ENCODE measurements around the gene FLNA. TPM values are rescaled to one million over a fixed set of nuclear protein-coding genes. Genes with fewer than 3 reads are reported as not detected.
A peak's percentile ranks its signal among the peaks of the same experiment; 100 is the strongest.

FLNA gene
- total RNA-seq, 1 experiment from 2014 or later = 108 TPM

- no peak for DNase-seq (ENCODE audit: low read depth, low spot score)
- in situ Hi-C loops (cut with HindIII; ENCODE audit: low pct_unique_long_range_greater_than_20kb, low sequenced_read_pairs) = no loop called here
These were observed 8.1 kb upstream of the FLNA start for GRCh38 chrX:154382483-154383069.

- no peak for DNase-seq (ENCODE audit: low read depth, low spot score)
- in situ Hi-C loops (cut with HindIII; ENCODE audit: low pct_unique_long_range_greater_than_20kb, low sequenced_read_pairs) = no loop called here
These were observed 6.8 kb upstream of the FLNA start for GRCh38 chrX:154381271-154381670.

- no peak for DNase-seq (ENCODE audit: low read depth, low spot score)
- in situ Hi-C loops (cut with HindIII; ENCODE audit: low pct_unique_long_range_greater_than_20kb, low sequenced_read_pairs) = no loop called here
These were observed 6.4 kb upstream of the FLNA start for GRCh38 chrX:154380787-154381186.

GRCh38 chrX:154380153-154380552 lies 5.7 kb upstream of the FLNA start:
- in situ Hi-C loops (cut with HindIII; ENCODE audit: low pct_unique_long_range_greater_than_20kb, low sequenced_read_pairs) = no loop called here
- DNase-seq (ENCODE audit: low read depth, low spot score) = no peak

GRCh38 chrX:154379569-154379951 lies 5.1 kb upstream of the FLNA start:
- no peak for DNase-seq (ENCODE audit: low read depth, low spot score)

GRCh38 chrX:154378799-154379568 lies 4.5 kb upstream of the FLNA start, which contains the start of gene EMD:
EMD (plus strand) TSS chrX:154379295; CDS start chrX:154379485, 190 bp downstream.
- DNase-seq (ENCODE audit: low read depth, low spot score) = peak; percentile 96
- in situ Hi-C loops (cut with HindIII; ENCODE audit: low pct_unique_long_range_greater_than_20kb, low sequenced_read_pairs) = no loop called here

More at GRCh38 chrX:154379569-154379951, 5.1 kb upstream of the FLNA start:
- in situ Hi-C loops (cut with HindIII; ENCODE audit: low pct_unique_long_range_greater_than_20kb, low sequenced_read_pairs) = no loop called here

GRCh38 chrX:154378059-154378798 lies 3.8 kb upstream of the FLNA start:
- in situ Hi-C loops (cut with HindIII; ENCODE audit: low pct_unique_long_range_greater_than_20kb, low sequenced_read_pairs) = no loop called here
- peak; percentile 35 for DNase-seq (ENCODE audit: low read depth, low spot score)

GRCh38 chrX:154376774-154377173 lies 2.3 kb upstream of the FLNA start:
- DNase-seq (ENCODE audit: low read depth, low spot score) = no peak
- in situ Hi-C loops (cut with HindIII; ENCODE audit: low pct_unique_long_range_greater_than_20kb, low sequenced_read_pairs) = no loop called here

- in situ Hi-C loops (cut with HindIII; ENCODE audit: low pct_unique_long_range_greater_than_20kb, low sequenced_read_pairs) = no loop called here
- no peak for DNase-seq (ENCODE audit: low read depth, low spot score)
These were observed 696 bp upstream of the FLNA start for GRCh38 chrX:154375156-154375504.

- peak; percentile 70 for DNase-seq (ENCODE audit: low read depth, low spot score)
These were observed 811 bp downstream of the FLNA start for GRCh38 chrX:154373340-154374306.

GRCh38 chrX:154372612-154373022 lies 1.8 kb downstream of the FLNA start:
- no peak for DNase-seq (ENCODE audit: low read depth, low spot score)
- in situ Hi-C loops (cut with HindIII; ENCODE audit: low pct_unique_long_range_greater_than_20kb, low sequenced_read_pairs) = no loop called here

More at GRCh38 chrX:154373340-154374306, 811 bp downstream of the FLNA start:
- in situ Hi-C loops (cut with HindIII; ENCODE audit: low pct_unique_long_range_greater_than_20kb, low sequenced_read_pairs) = no loop called here

GRCh38 chrX:154371789-154372300 lies 2.6 kb downstream of the FLNA start:
- DNase-seq (ENCODE audit: low read depth, low spot score) = no peak
- in situ Hi-C loops (cut with HindIII; ENCODE audit: low pct_unique_long_range_greater_than_20kb, low sequenced_read_pairs) = no loop called here

- peak; percentile 90 for DNase-seq (ENCODE audit: low read depth, low spot score)
- in situ Hi-C loops (cut with HindIII; ENCODE audit: low pct_unique_long_range_greater_than_20kb, low sequenced_read_pairs) = no loop called here
These were observed 3.2 kb downstream of the FLNA start for GRCh38 chrX:154371017-154371788.

GRCh38 chrX:154370300-154371016 lies 4.0 kb downstream of the FLNA start:
- no peak for DNase-seq (ENCODE audit: low read depth, low spot score)
- in situ Hi-C loops (cut with HindIII; ENCODE audit: low pct_unique_long_range_greater_than_20kb, low sequenced_read_pairs) = no loop called here

GRCh38 chrX:154369449-154370299 lies 4.8 kb downstream of the FLNA start:
- peak; percentile 52 for DNase-seq (ENCODE audit: low read depth, low spot score)
- in situ Hi-C loops (cut with HindIII; ENCODE audit: low pct_unique_long_range_greater_than_20kb, low sequenced_read_pairs) = no loop called here
